22Rv1 (cell line): ENCODE measurements around the gene PTPRQ.

ENCODE experiments used
- H3K27ac ChIP-seq: fragments of 450-650 bp; 2 replicates; pipeline ENCODE4 v1.5.1; 2017
- CTCF ChIP-seq: fragments of 450-650 bp; IDR thresholded peaks from 2 replicates; pipeline ENCODE4 v1.5.1; 2017; ENCODE audit warnings: mild to moderate bottlenecking
- ZFX ChIP-seq: fragments of 450-650 bp; IDR thresholded peaks from 2 replicates; pipeline ENCODE4 v1.6.1; 2017; ENCODE audit warnings: antibody characterized with exemption, borderline replicate concordance

PTPRQ gene

GRCh38 chr12:80412343-80412953 lies 31.6 kb upstream of the PTPRQ start:
- TF ChIP-seq ZFX, result no peak
- TF ChIP-seq CTCF, result peak; percentile 96
- H3K27ac ChIP-seq, result no peak overlapping the region

GRCh38 chr12:80413462-80413861 lies 30.6 kb upstream of the PTPRQ start:
- H3K27ac ChIP-seq, result no peak overlapping the region
- peak; percentile 13; the same call in 1 of the 2 replicates for TF ChIP-seq CTCF
- no peak for TF ChIP-seq ZFX

GRCh38 chr12:80415466-80415865 lies 28.6 kb upstream of the PTPRQ start:
- no peak overlapping the region for H3K27ac ChIP-seq
- TF ChIP-seq CTCF (no peak), ZFX (no peak)

DNA sequence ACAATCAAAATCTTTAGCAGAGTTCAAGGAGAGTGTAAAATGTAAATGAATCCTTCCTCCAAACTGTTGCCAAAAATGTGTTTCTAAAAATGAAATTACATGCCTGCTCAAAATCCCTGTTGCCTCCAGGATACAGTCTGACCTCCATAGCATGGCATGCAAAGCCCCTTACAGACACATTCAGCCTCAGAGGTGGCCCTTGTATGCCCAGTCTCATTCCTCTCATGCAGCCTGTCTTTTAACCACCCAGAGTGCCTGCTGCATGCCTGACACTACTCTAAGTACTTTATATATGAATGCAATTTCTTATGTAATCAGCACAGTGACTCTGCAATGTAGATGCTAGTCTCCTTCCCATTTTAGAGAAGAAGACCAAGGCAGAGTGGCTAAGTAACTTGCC lies 24.4 kb upstream of the PTPRQ start:
- TF ChIP-seq CTCF (no peak), ZFX (no peak)
- no peak overlapping the region for H3K27ac ChIP-seq

- no peak for TF ChIP-seq CTCF
- no peak for TF ChIP-seq ZFX
- no peak overlapping the region for H3K27ac ChIP-seq
These were observed 24.0 kb upstream of the PTPRQ start for GRCh38 chr12:80420075-80420474.

GRCh38 chr12:80422550-80422949 lies 21.5 kb upstream of the PTPRQ start:
- no peak overlapping the region for H3K27ac ChIP-seq
- no peak for TF ChIP-seq CTCF
- TF ChIP-seq ZFX, result no peak

DNA sequence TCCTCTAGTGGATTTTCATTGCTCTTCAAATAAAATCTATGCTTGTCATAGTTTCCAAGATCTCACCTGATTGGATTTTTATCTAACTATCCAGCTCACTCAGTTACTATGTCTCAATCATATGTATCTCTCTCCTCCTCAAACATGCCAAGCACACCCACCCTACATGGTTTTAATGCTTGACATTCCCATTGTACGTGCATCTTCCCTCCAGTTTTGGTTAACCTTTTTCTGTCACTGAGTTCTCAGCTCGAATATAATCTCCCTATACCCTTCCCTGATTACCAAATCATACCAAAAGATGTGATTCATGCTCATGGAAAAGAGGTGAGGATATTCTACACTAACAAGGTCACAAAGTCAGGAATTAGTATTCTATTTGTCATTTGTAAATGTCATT lies 12.0 kb upstream of the PTPRQ start:
- TF ChIP-seq ZFX (no peak), CTCF (no peak)
- H3K27ac ChIP-seq, result no peak overlapping the region
